ENCODE measurements around the gene MGAT5B.

The MGAT5B gene

DNA sequence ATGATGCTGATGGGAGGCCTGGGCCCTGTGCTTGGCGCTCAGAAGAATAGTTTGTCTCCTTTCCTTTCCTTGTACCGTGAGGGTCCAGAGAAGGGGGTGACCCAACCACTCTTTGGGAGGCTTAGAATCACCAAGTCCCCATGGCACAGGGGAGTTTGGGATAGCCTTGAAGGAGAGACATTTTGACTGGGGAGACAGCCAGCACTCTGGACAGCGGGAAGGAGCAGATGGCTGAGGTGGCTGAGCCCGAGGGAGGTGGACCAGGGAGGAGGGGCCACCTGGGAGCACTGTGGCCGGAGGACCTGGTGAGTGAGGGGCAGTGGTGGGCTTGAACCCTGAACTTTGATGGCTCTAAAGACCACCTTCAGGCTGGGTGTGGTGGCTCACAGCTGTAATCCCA lies 18.2 kb downstream of the MGAT5B start:
- no peak for DNase-seq (ENCODE audit: low read depth, low spot score)
- Histone ChIP-seq H3K36me3 (ENCODE audit: control insufficient read depth, insufficient read depth, low read length) (no peaks in the 10 kb centered on the region), H3K9me3 (ENCODE audit: control insufficient read depth, insufficient read depth, low read length) (no peaks in the 10 kb centered on the region), H3K27me3 (ENCODE audit: control insufficient read depth, insufficient read depth, low read length) (no peaks in the 10 kb centered on the region), H3K4me3 (ENCODE audit: low read length) (no peak overlapping the region), H3K27ac (ENCODE audit: low read length) (no peak overlapping the region), H3K4me1 (ENCODE audit: control insufficient read depth, insufficient read depth, low read length) (no peaks in the 10 kb centered on the region; the same call in 1 of the 2 replicates)
- no CpG with 5 or more reads among the region's 5 CpGs for WGBS (ENCODE audit: insufficient coverage, insufficient read length)

DNA sequence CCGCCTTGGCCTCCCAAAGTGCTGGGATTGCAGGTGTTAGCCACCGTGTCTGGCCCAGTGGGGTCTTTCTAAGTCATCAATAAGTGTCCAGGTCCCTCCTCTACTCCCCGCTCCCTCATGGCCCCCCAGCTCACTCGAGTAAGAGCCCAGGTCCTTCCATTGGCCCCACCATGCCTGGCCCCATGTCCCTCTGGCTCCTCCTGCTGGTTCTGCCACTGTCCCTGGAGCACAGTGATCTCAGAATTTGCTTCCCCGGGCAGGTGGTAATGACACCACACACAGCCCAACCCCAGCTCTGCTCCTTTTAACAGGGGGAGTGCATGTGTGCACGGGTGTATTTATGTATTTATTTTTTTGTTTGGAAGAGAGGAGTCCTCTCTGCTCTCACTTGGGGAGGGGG lies 19.6 kb downstream of the MGAT5B start:
- no peak for DNase-seq (ENCODE audit: low read depth, low spot score)
- H3K9me3 ChIP-seq (ENCODE audit: control insufficient read depth, insufficient read depth, low read length), result no peaks in the 10 kb centered on the region
- no CpG with 5 or more reads among the region's 6 CpGs for WGBS (ENCODE audit: insufficient coverage, insufficient read length)
- H3K4me3 ChIP-seq (ENCODE audit: low read length), result no peak overlapping the region
- no peaks in the 10 kb centered on the region for H3K27me3 ChIP-seq (ENCODE audit: control insufficient read depth, insufficient read depth, low read length)
- H3K36me3 ChIP-seq (ENCODE audit: control insufficient read depth, insufficient read depth, low read length), result no peaks in the 10 kb centered on the region
- no peak overlapping the region for H3K27ac ChIP-seq (ENCODE audit: low read length)
- H3K4me1 ChIP-seq (ENCODE audit: control insufficient read depth, insufficient read depth, low read length), result no peaks in the 10 kb centered on the region

DNA sequence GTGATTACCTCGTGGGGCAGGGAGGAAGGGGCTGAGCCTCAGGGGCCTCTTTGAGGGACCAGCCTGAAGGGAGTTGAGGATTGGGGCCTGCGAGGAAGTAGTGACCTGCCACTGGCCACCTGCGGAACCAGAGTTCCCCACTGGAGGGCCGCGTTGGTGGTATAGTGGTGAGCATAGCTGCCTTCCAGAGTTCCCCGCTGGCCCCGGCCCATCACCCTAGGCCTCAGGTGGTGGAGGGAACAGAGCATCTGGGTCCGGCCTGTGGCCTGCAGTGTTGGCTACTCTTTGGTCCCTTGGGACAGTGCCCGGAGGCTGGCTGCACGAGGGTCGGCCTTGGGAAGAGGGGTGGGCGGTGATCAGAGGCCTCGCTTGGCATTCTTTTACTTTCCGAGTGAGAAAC lies 20.5 kb downstream of the MGAT5B start:
- WGBS (ENCODE audit: insufficient coverage, insufficient read length), result no CpG with 5 or more reads among the region's 14 CpGs
- no peak overlapping the region for H3K4me3 ChIP-seq (ENCODE audit: low read length)
- no peaks in the 10 kb centered on the region for H3K9me3 ChIP-seq (ENCODE audit: control insufficient read depth, insufficient read depth, low read length)
- no peaks in the 10 kb centered on the region for H3K36me3 ChIP-seq (ENCODE audit: control insufficient read depth, insufficient read depth, low read length)
- no peak overlapping the region for H3K27ac ChIP-seq (ENCODE audit: low read length)
- DNase-seq (ENCODE audit: low read depth, low spot score), result no peak
- no peaks in the 10 kb centered on the region for H3K27me3 ChIP-seq (ENCODE audit: control insufficient read depth, insufficient read depth, low read length)
- H3K4me1 ChIP-seq (ENCODE audit: control insufficient read depth, insufficient read depth, low read length), result no peaks in the 10 kb centered on the region

DNA sequence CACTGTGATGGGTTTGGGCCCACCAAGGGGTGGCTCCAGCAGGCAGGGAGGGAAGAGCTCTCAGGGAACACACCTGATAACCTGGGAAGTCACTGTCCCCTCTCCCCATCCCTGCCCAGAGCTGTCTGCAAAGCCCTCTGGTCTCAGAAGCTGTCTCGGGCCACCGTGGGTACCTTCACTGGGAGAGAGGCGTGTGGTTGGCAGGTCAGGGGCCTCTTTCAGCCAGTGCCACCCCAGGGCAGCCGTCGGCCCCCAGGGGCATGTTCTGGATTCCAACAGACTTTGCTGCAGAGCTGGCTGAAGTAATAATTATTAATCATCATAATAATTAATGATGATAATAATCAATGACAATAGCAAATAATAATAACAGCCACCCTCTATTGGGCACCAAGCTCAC lies 21.1 kb downstream of the MGAT5B start:
- H3K27ac ChIP-seq (ENCODE audit: low read length), result no peak overlapping the region
- no peaks in the 10 kb centered on the region for H3K9me3 ChIP-seq (ENCODE audit: control insufficient read depth, insufficient read depth, low read length)
- no peak for DNase-seq (ENCODE audit: low read depth, low spot score)
- no peak overlapping the region for H3K4me3 ChIP-seq (ENCODE audit: low read length)
- WGBS (ENCODE audit: insufficient coverage, insufficient read length), result no CpG with 5 or more reads among the region's 5 CpGs
- H3K4me1 ChIP-seq (ENCODE audit: control insufficient read depth, insufficient read depth, low read length), result no peaks in the 10 kb centered on the region
- no peaks in the 10 kb centered on the region for H3K27me3 ChIP-seq (ENCODE audit: control insufficient read depth, insufficient read depth, low read length)
- no peaks in the 10 kb centered on the region for H3K36me3 ChIP-seq (ENCODE audit: control insufficient read depth, insufficient read depth, low read length)

DNA sequence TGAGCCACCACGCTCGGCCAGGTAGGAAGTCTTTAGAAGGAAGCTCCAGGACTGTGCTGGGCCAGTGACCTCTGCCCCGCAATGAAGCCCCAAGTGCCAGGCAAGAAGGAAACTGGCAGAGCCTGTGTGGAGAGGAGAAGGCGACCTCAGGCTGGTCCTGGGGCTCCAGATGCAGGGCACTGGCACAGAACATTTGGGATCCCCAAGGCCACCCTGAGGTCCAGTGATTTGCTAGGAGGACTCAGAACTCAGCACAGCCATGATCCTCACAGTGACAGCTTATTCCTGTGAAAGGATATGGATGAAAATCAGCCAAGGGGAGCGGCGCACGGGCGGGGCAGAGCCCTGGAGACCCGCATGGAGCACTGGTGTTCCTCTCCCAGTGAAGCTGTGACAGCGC lies 24.1 kb downstream of the MGAT5B start:
- Histone ChIP-seq H3K36me3 (ENCODE audit: control insufficient read depth, insufficient read depth, low read length) (no peaks in the 10 kb centered on the region), H3K4me1 (ENCODE audit: control insufficient read depth, insufficient read depth, low read length) (no peaks in the 10 kb centered on the region), H3K4me3 (ENCODE audit: low read length) (no peak overlapping the region), H3K27me3 (ENCODE audit: control insufficient read depth, insufficient read depth, low read length) (no peaks in the 10 kb centered on the region), H3K9me3 (ENCODE audit: control insufficient read depth, insufficient read depth, low read length) (no peaks in the 10 kb centered on the region), H3K27ac (ENCODE audit: low read length) (no peak overlapping the region)
- no CpG with 5 or more reads among the region's 10 CpGs for WGBS (ENCODE audit: insufficient coverage, insufficient read length)
- DNase-seq (ENCODE audit: low read depth, low spot score), result no peak

DNA sequence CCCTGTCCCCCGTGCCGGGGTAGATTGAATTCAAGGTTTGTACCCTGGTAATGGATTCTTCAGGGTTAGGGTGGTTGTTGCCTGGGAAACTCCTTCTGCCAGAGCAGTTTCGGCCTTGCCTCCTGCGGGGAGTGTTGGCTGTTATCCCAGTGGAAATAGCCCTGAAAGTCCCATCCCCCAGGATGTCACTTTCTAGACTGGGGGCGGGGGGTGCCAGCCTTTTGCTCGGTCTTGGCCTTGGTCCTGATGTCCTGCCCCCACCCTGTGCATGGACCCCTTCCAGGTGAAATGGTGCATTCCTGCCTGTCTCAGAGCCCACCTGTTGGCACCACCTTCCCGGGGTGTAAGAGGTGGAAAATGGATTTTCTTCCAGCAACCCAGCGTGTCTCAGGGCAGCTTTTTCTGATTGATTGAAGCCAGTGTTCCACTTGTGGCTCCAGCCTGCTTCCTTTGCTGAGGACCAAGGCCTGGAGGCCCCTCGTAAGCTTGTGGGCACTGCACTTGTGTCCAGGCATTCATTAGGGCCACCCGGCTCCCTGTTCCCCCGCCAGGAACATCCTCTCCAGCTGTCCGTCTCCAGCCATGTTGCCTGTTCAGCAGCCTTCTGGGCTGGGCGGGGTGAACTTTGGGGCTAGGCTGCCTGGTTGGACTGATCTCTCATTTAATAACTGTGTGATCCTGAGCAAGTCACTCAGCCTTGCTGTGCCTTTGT lies 25.6 kb downstream of the MGAT5B start:
- no peaks in the 10 kb centered on the region for H3K9me3 ChIP-seq (ENCODE audit: control insufficient read depth, insufficient read depth, low read length)
- H3K4me1 ChIP-seq (ENCODE audit: control insufficient read depth, insufficient read depth, low read length), result no peaks in the 10 kb centered on the region
- H3K4me3 ChIP-seq (ENCODE audit: low read length), result no peak overlapping the region
- WGBS (ENCODE audit: insufficient coverage, insufficient read length), result no CpG with 5 or more reads among the region's 13 CpGs
- H3K27me3 ChIP-seq (ENCODE audit: control insufficient read depth, insufficient read depth, low read length), result no peaks in the 10 kb centered on the region
- no peak for DNase-seq (ENCODE audit: low read depth, low spot score)
- H3K27ac ChIP-seq (ENCODE audit: low read length), result no peak overlapping the region
- no peaks in the 10 kb centered on the region for H3K36me3 ChIP-seq (ENCODE audit: control insufficient read depth, insufficient read depth, low read length)

DNA sequence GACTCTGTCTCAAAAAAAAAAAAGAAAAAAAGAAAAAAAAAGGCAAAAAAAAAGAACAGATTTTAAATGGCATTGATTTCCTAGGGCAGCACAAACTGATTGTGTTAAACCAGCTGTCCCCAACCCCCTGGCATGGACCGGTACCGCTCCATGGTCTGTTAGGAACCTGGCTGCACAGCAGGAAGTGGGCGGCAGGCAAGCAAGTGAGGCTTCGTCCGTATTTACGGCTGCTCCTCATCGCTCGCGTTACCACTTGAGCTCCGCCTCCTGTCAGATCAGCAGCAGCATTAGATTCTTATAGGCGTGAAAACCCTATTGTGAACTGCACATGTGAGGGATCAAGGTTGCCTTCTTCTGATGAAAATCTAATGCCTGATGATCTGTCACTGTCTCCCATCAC lies 26.6 kb downstream of the MGAT5B start:
- H3K36me3 ChIP-seq (ENCODE audit: control insufficient read depth, insufficient read depth, low read length), result no peaks in the 10 kb centered on the region

DNA sequence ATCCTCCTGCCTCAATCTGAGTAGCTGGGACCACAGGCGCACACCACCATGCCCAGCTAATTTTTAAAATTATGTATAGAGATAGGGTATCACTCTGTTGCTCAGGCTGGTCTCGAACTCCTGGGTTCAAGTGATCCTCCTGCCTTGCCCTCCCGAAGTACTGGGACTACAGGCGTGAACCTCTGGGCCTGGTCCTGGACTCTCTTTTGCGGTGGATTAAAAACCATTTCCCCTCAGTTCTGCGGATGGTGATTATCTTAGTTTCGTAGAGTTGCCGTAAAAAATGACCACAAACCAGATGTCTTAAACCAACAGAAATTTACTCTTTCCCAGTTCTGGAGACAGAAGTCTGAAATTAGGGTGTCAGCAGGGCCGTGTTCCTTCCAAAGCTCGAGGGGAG lies 28.8 kb downstream of the MGAT5B start:
- Histone ChIP-seq H3K4me3 (ENCODE audit: low read length) (no peak overlapping the region), H3K27ac (ENCODE audit: low read length) (no peak overlapping the region), H3K9me3 (ENCODE audit: control insufficient read depth, insufficient read depth, low read length) (no peaks in the 10 kb centered on the region), H3K27me3 (ENCODE audit: control insufficient read depth, insufficient read depth, low read length) (no peaks in the 10 kb centered on the region), H3K4me1 (ENCODE audit: control insufficient read depth, insufficient read depth, low read length) (no peaks in the 10 kb centered on the region), H3K36me3 (ENCODE audit: control insufficient read depth, insufficient read depth, low read length) (no peaks in the 10 kb centered on the region)
- DNase-seq (ENCODE audit: low read depth, low spot score), result no peak
- WGBS (ENCODE audit: insufficient coverage, insufficient read length), result no CpG with 5 or more reads among the region's 10 CpGs

More for the DNA sequence above, 26.6 kb downstream of the MGAT5B start:
- WGBS (ENCODE audit: insufficient coverage, insufficient read length), result no CpG with 5 or more reads among the region's 11 CpGs
- H3K4me3 ChIP-seq (ENCODE audit: low read length), result no peak overlapping the region
- no peak overlapping the region for H3K27ac ChIP-seq (ENCODE audit: low read length)
- no peaks in the 10 kb centered on the region for H3K9me3 ChIP-seq (ENCODE audit: control insufficient read depth, insufficient read depth, low read length)
- DNase-seq (ENCODE audit: low read depth, low spot score), result no peak
- no peaks in the 10 kb centered on the region for H3K27me3 ChIP-seq (ENCODE audit: control insufficient read depth, insufficient read depth, low read length)
- H3K4me1 ChIP-seq (ENCODE audit: control insufficient read depth, insufficient read depth, low read length), result no peaks in the 10 kb centered on the region

DNA sequence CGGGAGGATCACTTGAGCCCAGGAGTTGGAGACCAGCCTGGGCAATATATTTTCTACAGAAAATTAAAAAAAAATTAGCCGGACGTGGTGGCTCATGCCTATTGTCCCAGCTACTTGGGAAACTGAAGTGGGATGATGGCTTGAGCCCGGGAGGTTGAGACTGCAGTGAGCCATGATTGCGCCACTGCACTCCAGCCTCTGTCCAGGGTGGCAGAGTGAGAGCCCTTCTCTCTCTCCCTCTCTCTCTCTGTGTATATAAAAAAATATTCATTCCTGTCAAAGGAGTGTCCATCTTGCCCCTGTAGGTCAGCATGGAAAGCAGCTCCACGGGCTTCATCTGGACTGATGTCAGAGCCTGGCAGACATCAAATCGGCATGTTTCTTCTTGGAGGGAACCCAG lies 31.2 kb downstream of the MGAT5B start:
- Histone ChIP-seq H3K4me3 (ENCODE audit: low read length) (no peak overlapping the region), H3K36me3 (ENCODE audit: control insufficient read depth, insufficient read depth, low read length) (no peaks in the 10 kb centered on the region), H3K9me3 (ENCODE audit: control insufficient read depth, insufficient read depth, low read length) (no peaks in the 10 kb centered on the region), H3K27me3 (ENCODE audit: control insufficient read depth, insufficient read depth, low read length) (no peaks in the 10 kb centered on the region), H3K27ac (ENCODE audit: low read length) (no peak overlapping the region), H3K4me1 (ENCODE audit: control insufficient read depth, insufficient read depth, low read length) (no peaks in the 10 kb centered on the region)
- no peak for DNase-seq (ENCODE audit: low read depth, low spot score)
- no CpG with 5 or more reads among the region's 7 CpGs for WGBS (ENCODE audit: insufficient coverage, insufficient read length)

DNA sequence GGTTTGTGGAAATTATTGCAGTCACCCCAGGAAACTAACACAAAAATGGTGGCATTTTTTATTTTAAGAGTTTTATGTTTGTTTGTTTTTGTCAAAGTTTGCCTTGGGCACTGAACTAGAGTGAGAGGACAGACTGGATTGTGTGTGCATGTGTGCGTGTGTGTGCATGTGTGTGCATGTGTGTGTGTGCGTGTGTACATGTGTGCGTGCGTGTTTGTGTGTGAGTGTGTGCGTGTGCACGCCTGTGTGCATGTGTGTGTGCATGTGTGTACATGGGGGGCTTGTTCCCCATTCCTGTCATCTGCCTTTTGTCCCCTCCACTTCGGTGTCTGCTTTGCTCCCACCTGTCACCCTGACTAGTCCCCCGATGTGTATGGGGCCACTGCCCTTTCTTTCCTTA lies 32.5 kb downstream of the MGAT5B start:
- Histone ChIP-seq H3K36me3 (ENCODE audit: control insufficient read depth, insufficient read depth, low read length) (no peaks in the 10 kb centered on the region), H3K4me1 (ENCODE audit: control insufficient read depth, insufficient read depth, low read length) (no peaks in the 10 kb centered on the region), H3K27me3 (ENCODE audit: control insufficient read depth, insufficient read depth, low read length) (no peaks in the 10 kb centered on the region)

DNA sequence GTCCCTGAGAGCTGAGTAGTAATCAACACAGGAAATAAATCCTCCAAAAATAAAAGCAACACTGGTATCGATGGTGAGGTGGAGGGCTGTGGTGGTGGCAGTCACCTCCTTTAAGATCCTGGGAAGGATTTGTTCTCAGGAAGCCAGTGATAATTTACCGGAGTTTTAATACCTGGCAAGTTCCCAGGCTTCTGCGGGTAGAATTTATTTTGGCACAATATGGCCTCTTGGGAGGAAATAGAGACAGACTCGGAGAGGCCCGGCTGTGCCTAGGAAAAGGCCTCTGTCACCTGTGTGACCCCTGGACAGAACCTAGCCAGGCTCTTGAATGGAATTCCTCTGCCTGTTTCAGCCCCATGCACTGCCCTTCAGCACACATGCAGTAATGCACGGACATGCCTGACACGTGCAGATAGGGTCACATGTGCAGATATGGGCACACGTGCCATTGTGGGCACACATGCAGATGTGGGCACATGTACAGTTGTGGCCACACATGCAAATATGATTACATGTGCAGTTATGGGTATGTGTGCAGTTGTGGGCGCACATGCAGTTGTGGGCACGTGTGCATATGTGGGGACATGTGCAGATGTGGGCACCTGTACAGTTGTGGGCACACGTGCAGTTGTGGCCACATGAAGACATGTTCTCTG lies 33.5 kb downstream of the MGAT5B start:
- Histone ChIP-seq H3K4me3 (ENCODE audit: low read length) (no peak overlapping the region), H3K27me3 (ENCODE audit: control insufficient read depth, insufficient read depth, low read length) (no peaks in the 10 kb centered on the region), H3K27ac (ENCODE audit: low read length) (no peak overlapping the region), H3K9me3 (ENCODE audit: control insufficient read depth, insufficient read depth, low read length) (no peaks in the 10 kb centered on the region), H3K36me3 (ENCODE audit: control insufficient read depth, insufficient read depth, low read length) (no peaks in the 10 kb centered on the region), H3K4me1 (ENCODE audit: control insufficient read depth, insufficient read depth, low read length) (no peaks in the 10 kb centered on the region)
- DNase-seq (ENCODE audit: low read depth, low spot score), result no peak
- no CpG with 5 or more reads among the region's 11 CpGs for WGBS (ENCODE audit: insufficient coverage, insufficient read length)

More for the DNA sequence above, 32.5 kb downstream of the MGAT5B start:
- Histone ChIP-seq H3K27ac (ENCODE audit: low read length) (no peak overlapping the region), H3K9me3 (ENCODE audit: control insufficient read depth, insufficient read depth, low read length) (no peaks in the 10 kb centered on the region), H3K4me3 (ENCODE audit: low read length) (no peak overlapping the region)
- DNase-seq (ENCODE audit: low read depth, low spot score), result no peak
- no CpG with 5 or more reads among the region's 8 CpGs for WGBS (ENCODE audit: insufficient coverage, insufficient read length)
